Hair follicle dermal papilla cell (primary cell): ENCODE results near the gene RHBDL1. TPM values are rescaled to one million over a fixed set of nuclear protein-coding genes. Genes with fewer than 3 reads are reported as not detected.

Experiments used
- total RNA-seq: library from RNA; depleted of rRNA; stranded (reverse); fragments of >200 nt; gene quantifications from 2 replicates; pipeline ENCODE4 v1.2.3, GENCODE V29; 2012

The RHBDL1 gene
- 2.9 TPM in 2 replicates for total RNA-seq

GRCh38 chr16:674968-675883 is at the start of gene RHBDL1:
Gene RHBDL1, plus strand, starts transcription at chr16:675671. Its CDS starts 120 bp downstream, at chr16:675791.

GRCh38 chr16:630815-631405 is 44.6 kb upstream of the RHBDL1 start, which contains the start of gene WFIKKN1:
Gene WFIKKN1, plus strand, starts transcription at chr16:630985. Its CDS starts 269 bp downstream, at chr16:631254.

GRCh38 chr16:636206-637080 is 39.0 kb upstream of the RHBDL1 start, which contains the start of gene METTL26:
Gene METTL26, minus strand, starts transcription at chr16:636305. Its CDS starts 15 bp downstream, at chr16:636290.

GRCh38 chr16:641326-642188 is 33.9 kb upstream of the RHBDL1 start, which contains the start of gene MCRIP2:
Gene MCRIP2, plus strand, starts transcription at chr16:641828. Its CDS starts 164 bp downstream, at chr16:641992.

GRCh38 chr16:648781-649589 is 26.5 kb upstream of the RHBDL1 start, which contains the start of gene WDR90:
Gene WDR90, plus strand, starts transcription at chr16:649365. Its CDS starts 52 bp downstream, at chr16:649417.

GRCh38 chr16:667780-668518 is 7.5 kb upstream of the RHBDL1 start, which contains the start of gene RHOT2:
Gene RHOT2, plus strand, starts transcription at chr16:668132. Its CDS starts 68 bp downstream, at chr16:668200.

GRCh38 chr16:679814-680624 is 4.5 kb downstream of the RHBDL1 start, which contains the start of gene STUB1:
Gene STUB1, plus strand, starts transcription at chr16:680410. Its CDS starts 116 bp downstream, at chr16:680526.

GRCh38 chr16:684071-684794 is 8.8 kb downstream of the RHBDL1 start, which contains the start of gene JMJD8:
Gene JMJD8, minus strand, starts transcription at chr16:684334. Its CDS starts 15 bp downstream, at chr16:684319.

GRCh38 chr16:705431-706188 is 30.1 kb downstream of the RHBDL1 start, which contains the start of gene FBXL16:
Gene FBXL16, minus strand, starts transcription at chr16:705801. Its CDS starts 8,396 bp downstream, at chr16:697405.

GRCh38 chr16:714558-715476 is 39.3 kb downstream of the RHBDL1 start, which contains the start of gene METRN:
Gene METRN, plus strand, starts transcription at chr16:715118. Its CDS starts 172 bp downstream, at chr16:715290.

GRCh38 chr16:720990-721764 is 45.7 kb downstream of the RHBDL1 start, which contains the start of gene ANTKMT:
Gene ANTKMT, plus strand, starts transcription at chr16:721146. Its CDS starts 129 bp downstream, at chr16:721275.

GRCh38 chr16:726438-727290 is 51.2 kb downstream of the RHBDL1 start, which contains the start of the genes CCDC78 and HAGHL:
Gene CCDC78, minus strand, starts transcription at chr16:726443. Its CDS starts 76 bp downstream, at chr16:726367.
Gene HAGHL, plus strand, starts transcription at chr16:727106. Its CDS starts 404 bp downstream, at chr16:727510.

